GM23338 (cell line): ENCODE results near the gene PPP2R2D.

Experiments used
- CREB1 ChIP-seq: fragments of 250-450 bp; sonication (Bioruptor Pico); IDR thresholded peaks from 2 replicates; pipeline ENCODE4 v1.5.0; 2020; ENCODE audit warnings: low read depth, mild to moderate bottlenecking, moderate library complexity
- CTCF ChIP-seq, 2 experiments: fragments of 200-600 bp in 1 of 2; sonication (generic) in 1 of 2; conservative IDR thresholded peaks; 2 replicates each; pipeline versions ENCODE4 v1.5.1 to v1.6.1; 2016 to 2017; ENCODE audit warnings: antibody characterized with exemption in 2 of 2, low read depth in 2 of 2, mild to moderate bottlenecking in 2 of 2, moderate library complexity in 1 of 2
- ETS1 ChIP-seq: IDR thresholded peaks from 2 replicates; pipeline ENCODE4 v1.6.1; 2016; ENCODE audit warnings: antibody characterized with exemption
- EZH2 ChIP-seq: fragments of 200-600 bp; sonication (generic); IDR thresholded peaks from one replicate; pipeline ENCODE4 v1.8.0; 2017; ENCODE audit warnings: antibody characterized with exemption, mild to moderate bottlenecking, low read depth; ENCODE audit not compliant: unreplicated experiment
- EZH2phosphoT487 ChIP-seq: fragments of 200-600 bp; sonication (generic); IDR thresholded peaks from one replicate; pipeline ENCODE4 v1.8.1; 2018; ENCODE audit warnings: antibody characterized with exemption; ENCODE audit not compliant: unreplicated experiment
- JUNB ChIP-seq: IDR thresholded peaks from one replicate; pipeline ENCODE4 v1.6.1; 2016; ENCODE audit warnings: antibody characterized with exemption; ENCODE audit not compliant: unreplicated experiment
- NANOG ChIP-seq: IDR thresholded peaks from 2 replicates; pipeline ENCODE4 v1.6.1; 2016; ENCODE audit warnings: antibody characterized with exemption, borderline replicate concordance
- POLR2AphosphoS5 ChIP-seq: IDR thresholded peaks from 2 replicates; pipeline ENCODE4 v1.6.1; 2016; ENCODE audit warnings: antibody characterized with exemption, low read depth
- REST ChIP-seq: IDR thresholded peaks from one replicate; pipeline ENCODE4 v1.6.1; 2018; ENCODE audit warnings: antibody characterized with exemption; ENCODE audit not compliant: unreplicated experiment
- STAT1 ChIP-seq: IDR thresholded peaks from one replicate; pipeline ENCODE4 v1.6.1; 2016; ENCODE audit warnings: antibody characterized with exemption; ENCODE audit not compliant: unreplicated experiment
- ZNF114 ChIP-seq: fragments of 250-450 bp; sonication (Bioruptor Pico); IDR thresholded peaks from 2 replicates; pipeline ENCODE4 v1.5.0; 2020; ENCODE audit warnings: mild to moderate bottlenecking, moderate library complexity
- ZNF331 ChIP-seq: fragments of 250-450 bp; sonication (Bioruptor Pico); IDR thresholded peaks from 2 replicates; pipeline ENCODE4 v1.5.0; 2020; ENCODE audit warnings: low read depth, mild to moderate bottlenecking, moderate library complexity
- ZNF462 ChIP-seq: fragments of 250-450 bp; sonication (Bioruptor Pico); IDR thresholded peaks from 2 replicates; pipeline ENCODE4 v1.5.0; 2020; ENCODE audit warnings: mild to moderate bottlenecking, moderate library complexity

DNA sequence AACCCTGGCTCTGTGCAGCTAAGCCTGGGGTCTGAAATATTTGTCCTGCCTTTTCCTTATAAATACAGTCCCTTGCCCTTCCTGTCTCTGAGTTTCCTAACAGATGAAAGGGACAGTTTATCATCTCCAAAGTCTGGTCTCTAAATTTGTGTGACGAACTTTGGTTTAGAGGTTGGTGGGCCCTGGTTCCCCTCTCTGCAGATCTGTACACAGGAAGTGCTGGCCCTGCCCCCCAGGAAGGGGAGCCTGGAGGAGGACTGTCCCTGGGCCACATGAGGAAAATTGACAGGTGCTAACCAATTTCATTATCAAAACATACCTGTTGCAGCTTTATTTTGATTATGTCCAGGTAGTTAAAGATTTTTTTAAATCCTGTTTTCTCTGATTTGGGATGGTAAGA is 34.5 kb downstream of the PPP2R2D start:
- TF ChIP-seq POLR2AphosphoS5 (no peak), CTCF (conservative IDR thresholded peaks at IDR 0.05; ENCODE audit: low read depth in 2 of 2) (no peak), REST (no peak), EZH2phosphoT487 (no peak), ZNF331 (no peak), NANOG (no peak), EZH2 (no peak), STAT1 (no peak), ZNF114 (CRISPR knock-in tag) (no peak), ETS1 (no peak), CREB1 (CRISPR knock-in tag) (no peak), JUNB (no peak), ZNF462 (CRISPR knock-in tag) (no peak)
